ENCODE data around the gene ZNF189.

ZNF189 gene

GRCh38 chr9:101421653-101422065 lies 23.0 kb downstream of the ZNF189 start:
- Histone ChIP-seq H3K27ac (ENCODE audit: low read depth, low read length) (no peak overlapping the region), H3K9ac (ENCODE audit: low read length) (no peak overlapping the region), H3K9me3 (ENCODE audit: control insufficient read depth, insufficient read depth, low read depth, low read length) (no peaks in the 10 kb centered on the region), H3K4me1 (ENCODE audit: control insufficient read depth, insufficient read depth, low read length) (no peaks in the 10 kb centered on the region), H3K36me3 (ENCODE audit: control insufficient read depth, insufficient read depth, low read length) (no peaks in the 10 kb centered on the region), H3K4me3 (ENCODE audit: low read depth, low read length) (no peak overlapping the region), H3K27me3 (ENCODE audit: control insufficient read depth, insufficient read depth, low read length) (no peaks in the 10 kb centered on the region)

GRCh38 chr9:101427358-101427757 lies 28.7 kb downstream of the ZNF189 start:
- no peaks in the 10 kb centered on the region for H3K9me3 ChIP-seq (ENCODE audit: control insufficient read depth, insufficient read depth, low read depth, low read length)
- H3K4me1 ChIP-seq (ENCODE audit: control insufficient read depth, insufficient read depth, low read length), result no peaks in the 10 kb centered on the region
- H3K9ac ChIP-seq (ENCODE audit: low read length), result no peak overlapping the region
- no peaks in the 10 kb centered on the region; the same call in 1 of the 2 replicates for H3K27me3 ChIP-seq (ENCODE audit: control insufficient read depth, insufficient read depth, low read length)
- no peak overlapping the region for H3K27ac ChIP-seq (ENCODE audit: low read depth, low read length)
- H3K4me3 ChIP-seq (ENCODE audit: low read depth, low read length), result no peak overlapping the region
- no peaks in the 10 kb centered on the region for H3K36me3 ChIP-seq (ENCODE audit: control insufficient read depth, insufficient read depth, low read length)

- Histone ChIP-seq H3K4me1 (ENCODE audit: control insufficient read depth, insufficient read depth, low read length) (no peaks in the 10 kb centered on the region), H3K27ac (ENCODE audit: low read depth, low read length) (no peak overlapping the region), H3K27me3 (ENCODE audit: control insufficient read depth, insufficient read depth, low read length) (no peaks in the 10 kb centered on the region; the same call in 1 of the 2 replicates), H3K9ac (ENCODE audit: low read length) (no peak overlapping the region), H3K36me3 (ENCODE audit: control insufficient read depth, insufficient read depth, low read length) (no peaks in the 10 kb centered on the region), H3K4me3 (ENCODE audit: low read depth, low read length) (no peak overlapping the region), H3K9me3 (ENCODE audit: control insufficient read depth, insufficient read depth, low read depth, low read length) (no peaks in the 10 kb centered on the region)
Measured at GRCh38 chr9:101427957-101428655, 29.5 kb downstream of the ZNF189 start.

- Histone ChIP-seq H3K9ac (ENCODE audit: low read length) (no peak overlapping the region), H3K36me3 (ENCODE audit: control insufficient read depth, insufficient read depth, low read length) (no peaks in the 10 kb centered on the region), H3K27ac (ENCODE audit: low read depth, low read length) (no peak overlapping the region), H3K4me3 (ENCODE audit: low read depth, low read length) (no peak overlapping the region), H3K9me3 (ENCODE audit: control insufficient read depth, insufficient read depth, low read depth, low read length) (no peaks in the 10 kb centered on the region), H3K27me3 (ENCODE audit: control insufficient read depth, insufficient read depth, low read length) (no peaks in the 10 kb centered on the region; the same call in 1 of the 2 replicates), H3K4me1 (ENCODE audit: control insufficient read depth, insufficient read depth, low read length) (no peaks in the 10 kb centered on the region)
Measured at GRCh38 chr9:101428909-101429308, 30.3 kb downstream of the ZNF189 start.

- Histone ChIP-seq H3K4me1 (ENCODE audit: control insufficient read depth, insufficient read depth, low read length) (no peaks in the 10 kb centered on the region), H3K27ac (ENCODE audit: low read depth, low read length) (no peak overlapping the region), H3K9ac (ENCODE audit: low read length) (no peak overlapping the region), H3K4me3 (ENCODE audit: low read depth, low read length) (no peak overlapping the region), H3K9me3 (ENCODE audit: control insufficient read depth, insufficient read depth, low read depth, low read length) (no peaks in the 10 kb centered on the region), H3K36me3 (ENCODE audit: control insufficient read depth, insufficient read depth, low read length) (no peaks in the 10 kb centered on the region), H3K27me3 (ENCODE audit: control insufficient read depth, insufficient read depth, low read length) (no peaks in the 10 kb centered on the region; the same call in 1 of the 2 replicates)
Measured at GRCh38 chr9:101429736-101430135, 31.1 kb downstream of the ZNF189 start.

GRCh38 chr9:101432171-101432570 lies 33.5 kb downstream of the ZNF189 start:
- H3K27ac ChIP-seq (ENCODE audit: low read depth, low read length), result no peak overlapping the region
- no peaks in the 10 kb centered on the region; the same call in 1 of the 2 replicates for H3K27me3 ChIP-seq (ENCODE audit: control insufficient read depth, insufficient read depth, low read length)
- no peak overlapping the region for H3K4me3 ChIP-seq (ENCODE audit: low read depth, low read length)
- no peaks in the 10 kb centered on the region for H3K4me1 ChIP-seq (ENCODE audit: control insufficient read depth, insufficient read depth, low read length)
- no peaks in the 10 kb centered on the region for H3K36me3 ChIP-seq (ENCODE audit: control insufficient read depth, insufficient read depth, low read length)
- no peak overlapping the region for H3K9ac ChIP-seq (ENCODE audit: low read length)
- no peaks in the 10 kb centered on the region for H3K9me3 ChIP-seq (ENCODE audit: control insufficient read depth, insufficient read depth, low read depth, low read length)

- Histone ChIP-seq H3K27ac (ENCODE audit: low read depth, low read length) (no peak overlapping the region), H3K36me3 (ENCODE audit: control insufficient read depth, insufficient read depth, low read length) (no peaks in the 10 kb centered on the region), H3K4me1 (ENCODE audit: control insufficient read depth, insufficient read depth, low read length) (no peaks in the 10 kb centered on the region), H3K9me3 (ENCODE audit: control insufficient read depth, insufficient read depth, low read depth, low read length) (no peaks in the 10 kb centered on the region), H3K27me3 (ENCODE audit: control insufficient read depth, insufficient read depth, low read length) (no peaks in the 10 kb centered on the region; the same call in 1 of the 2 replicates), H3K4me3 (ENCODE audit: low read depth, low read length) (no peak overlapping the region), H3K9ac (ENCODE audit: low read length) (no peak overlapping the region)
Measured at GRCh38 chr9:101432740-101433139, 34.1 kb downstream of the ZNF189 start.

- no peak overlapping the region for H3K4me3 ChIP-seq (ENCODE audit: low read depth, low read length)
- H3K9ac ChIP-seq (ENCODE audit: low read length), result no peak overlapping the region
- H3K9me3 ChIP-seq (ENCODE audit: control insufficient read depth, insufficient read depth, low read depth, low read length), result no peaks in the 10 kb centered on the region
- no peaks in the 10 kb centered on the region for H3K36me3 ChIP-seq (ENCODE audit: control insufficient read depth, insufficient read depth, low read length)
- H3K27me3 ChIP-seq (ENCODE audit: control insufficient read depth, insufficient read depth, low read length), result no peaks in the 10 kb centered on the region; the same call in 1 of the 2 replicates
- no peaks in the 10 kb centered on the region for H3K4me1 ChIP-seq (ENCODE audit: control insufficient read depth, insufficient read depth, low read length)
- H3K27ac ChIP-seq (ENCODE audit: low read depth, low read length), result no peak overlapping the region
Measured at GRCh38 chr9:101433229-101433628, 34.6 kb downstream of the ZNF189 start.

GRCh38 chr9:101434998-101435397 lies 36.3 kb downstream of the ZNF189 start:
- Histone ChIP-seq H3K9me3 (ENCODE audit: control insufficient read depth, insufficient read depth, low read depth, low read length) (no peaks in the 10 kb centered on the region), H3K4me1 (ENCODE audit: control insufficient read depth, insufficient read depth, low read length) (no peaks in the 10 kb centered on the region), H3K4me3 (ENCODE audit: low read depth, low read length) (no peak overlapping the region), H3K27me3 (ENCODE audit: control insufficient read depth, insufficient read depth, low read length) (no peaks in the 10 kb centered on the region), H3K36me3 (ENCODE audit: control insufficient read depth, insufficient read depth, low read length) (no peaks in the 10 kb centered on the region), H3K9ac (ENCODE audit: low read length) (no peak overlapping the region), H3K27ac (ENCODE audit: low read depth, low read length) (no peak overlapping the region)

- Histone ChIP-seq H3K27ac (ENCODE audit: low read depth, low read length) (no peak within 1 kb of the TSS), H3K27me3 (ENCODE audit: control insufficient read depth, insufficient read depth, low read length) (no peaks in the 10 kb centered on the region), H3K4me1 (ENCODE audit: control insufficient read depth, insufficient read depth, low read length) (no peaks in the 10 kb centered on the region), H3K9me3 (ENCODE audit: control insufficient read depth, insufficient read depth, low read depth, low read length) (no peaks in the 10 kb centered on the region), H3K4me3 (ENCODE audit: low read depth, low read length) (no peak within 1 kb of the TSS), H3K36me3 (ENCODE audit: control insufficient read depth, insufficient read depth, low read length) (no peaks in the 10 kb centered on the region), H3K9ac (ENCODE audit: low read length) (no peak within 1 kb of the TSS)
Measured at GRCh38 chr9:101435601-101436079, 37.0 kb downstream of the ZNF189 start, which contains the start of gene ALDOB. TSS of gene ALDOB (minus strand) at chr9:101435774. CDS start at chr9:101430887, 4,887 bp downstream.

GRCh38 chr9:101437806-101438232 lies 39.2 kb downstream of the ZNF189 start:
- Histone ChIP-seq H3K27ac (ENCODE audit: low read depth, low read length) (no peak overlapping the region), H3K9ac (ENCODE audit: low read length) (no peak overlapping the region), H3K27me3 (ENCODE audit: control insufficient read depth, insufficient read depth, low read length) (no peaks in the 10 kb centered on the region), H3K9me3 (ENCODE audit: control insufficient read depth, insufficient read depth, low read depth, low read length) (no peaks in the 10 kb centered on the region), H3K36me3 (ENCODE audit: control insufficient read depth, insufficient read depth, low read length) (no peaks in the 10 kb centered on the region), H3K4me1 (ENCODE audit: control insufficient read depth, insufficient read depth, low read length) (no peaks in the 10 kb centered on the region; the same call in 1 of the 2 replicates), H3K4me3 (ENCODE audit: low read depth, low read length) (no peak overlapping the region)

All from HUES6 (cell line).